Endometrial microvascular endothelial cells (primary cell): ENCODE data around the gene SLC6A12. TPM values are rescaled to one million over a fixed set of nuclear protein-coding genes. Genes with fewer than 3 reads are reported as not detected.

Experiments
- in situ Hi-C: cut with HindIII; loops from 2 replicates; pipeline ENCODE4 v1.10.0; 2017; ENCODE audit warnings: low sequenced_read_pairs, low pct_unique_long_range_greater_than_20kb; ENCODE audit errors: inconsistent ontology term
- total RNA-seq: library from RNA; depleted of rRNA; stranded (reverse); fragments of >200 nt; gene quantifications from one replicate; pipeline ENCODE4 v1.2.3, GENCODE V29; 2015; ENCODE audit errors: inconsistent ontology term

The SLC6A12 gene
- total RNA-seq, result not detected

GRCh38 chr12:214003-214741 lies at the start of gene SLC6A12:
Gene SLC6A12, minus strand, starts transcription at chr12:214157. Its CDS starts 4,171 bp downstream, at chr12:209986.
- in situ Hi-C loops, result no loop called here

- in situ Hi-C loops, result no loop called here
These were observed 49.6 kb upstream of the SLC6A12 start for GRCh38 chr12:263574-263973.

- in situ Hi-C loops, result no loop called here
These were observed 48.9 kb upstream of the SLC6A12 start, which contains the start of gene SLC6A13 for GRCh38 chr12:262817-263216. Gene SLC6A13, minus strand, starts transcription at chr12:262836. Its CDS starts 2,784 bp downstream, at chr12:260052.

GRCh38 chr12:262113-262512 lies 48.2 kb upstream of the SLC6A12 start:
- in situ Hi-C loops, result no loop called here

- in situ Hi-C loops, result no loop called here
These were observed 43.8 kb upstream of the SLC6A12 start for GRCh38 chr12:257521-258321.

- in situ Hi-C loops, result no loop called here
These were observed 43.0 kb upstream of the SLC6A12 start for GRCh38 chr12:256958-257357.

GRCh38 chr12:256225-256624 lies 42.3 kb upstream of the SLC6A12 start:
- in situ Hi-C loops, result no loop called here

- in situ Hi-C loops, result no loop called here
These were observed 41.0 kb upstream of the SLC6A12 start for GRCh38 chr12:254912-255311.

- in situ Hi-C loops, result no loop called here
These were observed 40.1 kb upstream of the SLC6A12 start for GRCh38 chr12:254039-254438.

- in situ Hi-C loops, result no loop called here
These were observed 39.3 kb upstream of the SLC6A12 start for GRCh38 chr12:253116-253831.

GRCh38 chr12:252636-253035 lies 38.7 kb upstream of the SLC6A12 start:
- in situ Hi-C loops, result no loop called here

- in situ Hi-C loops, result no loop called here
These were observed 33.3 kb upstream of the SLC6A12 start for GRCh38 chr12:247271-247670.

GRCh38 chr12:243381-243780 lies 29.4 kb upstream of the SLC6A12 start:
- in situ Hi-C loops, result no loop called here

- in situ Hi-C loops, result no loop called here
These were observed 28.5 kb upstream of the SLC6A12 start for GRCh38 chr12:242496-242895.

GRCh38 chr12:241266-241665 lies 27.3 kb upstream of the SLC6A12 start:
- in situ Hi-C loops, result no loop called here

GRCh38 chr12:240566-240965 lies 26.6 kb upstream of the SLC6A12 start:
- in situ Hi-C loops, result no loop called here

- in situ Hi-C loops, result no loop called here
These were observed 24.9 kb upstream of the SLC6A12 start for GRCh38 chr12:238736-239398.

- in situ Hi-C loops, result no loop called here
These were observed 24.2 kb upstream of the SLC6A12 start for GRCh38 chr12:238116-238515.
